IPS DF 6.9 (cell line): ENCODE data around the gene UGCG.
"Not testable (repeated sequence)": the region's sequence is repeated elsewhere in the genome, so short reads cannot be mapped to it uniquely, and the experiment has no call there.

Source experiments
- DNase-seq: peaks from one replicate; pipeline ENCODE4 v3.0.0-alpha.2; 2013; ENCODE audit warnings: low read depth, low spot score
- H3K27ac ChIP-seq: one replicate; pipeline ENCODE4 v1.5.1; 2013; ENCODE audit warnings: low read length, control low read depth
- H3K27me3 ChIP-seq: 2 replicates; pipeline ENCODE4 v1.6.1; 2013; ENCODE audit warnings: mild to moderate bottlenecking, low read length; ENCODE audit not compliant: control insufficient read depth, insufficient read depth
- H3K36me3 ChIP-seq: 2 replicates; pipeline ENCODE4 v1.6.1; 2013; ENCODE audit warnings: low read length; ENCODE audit not compliant: control insufficient read depth, insufficient read depth
- H3K4me1 ChIP-seq: 2 replicates; pipeline ENCODE4 v1.6.1; 2013; ENCODE audit warnings: low read length; ENCODE audit not compliant: control insufficient read depth, insufficient read depth
- H3K4me3 ChIP-seq: 2 replicates; pipeline ENCODE4 v1.5.1; 2013; ENCODE audit warnings: mild to moderate bottlenecking, low read length
- H3K9me3 ChIP-seq: 2 replicates; pipeline ENCODE4 v1.6.1; 2013; ENCODE audit warnings: low read length, inconsistent platforms; ENCODE audit not compliant: control insufficient read depth, insufficient read depth
- WGBS: extraction: QIAGEN DNeasy Blood & Tissue Kit; methylation state at CpG from one replicate; pipeline ENCODE4 v1.1.7; 2013; ENCODE audit warnings: mixed read lengths, missing lambda C conversion rate; ENCODE audit not compliant: insufficient read length, insufficient coverage; 5-methylcytosine and 5-hydroxymethylcytosine counted together

Gene UGCG

GRCh38 chr9:111937301-111937700 lies 40.7 kb downstream of the UGCG start:
- no peak overlapping the region for H3K4me3 ChIP-seq
- H3K9me3 ChIP-seq: no peaks in the 10 kb centered on the region
- H3K27me3 ChIP-seq: no peaks in the 10 kb centered on the region
- no peaks in the 10 kb centered on the region for H3K4me1 ChIP-seq
- no peak overlapping the region for H3K27ac ChIP-seq
- H3K36me3 ChIP-seq: no peaks in the 10 kb centered on the region
- no CpG with 5 or more reads among the region's 2 CpGs for WGBS
- no peak for DNase-seq

GRCh38 chr9:111937781-111938426 lies 41.3 kb downstream of the UGCG start:
- Histone ChIP-seq H3K4me1 (no peaks in the 10 kb centered on the region), H3K4me3 (no peak overlapping the region), H3K9me3 (no peaks in the 10 kb centered on the region), H3K36me3 (no peaks in the 10 kb centered on the region), H3K27me3 (no peaks in the 10 kb centered on the region), H3K27ac (no peak overlapping the region)
- WGBS: no CpG with 5 or more reads among the region's 12 CpGs
- DNase-seq: no peak

GRCh38 chr9:111938427-111938800 lies 41.8 kb downstream of the UGCG start:
- Histone ChIP-seq H3K4me3 (no peak overlapping the region), H3K27ac (no peak overlapping the region)
- no CpG with 5 or more reads among the region's 4 CpGs for WGBS

GRCh38 chr9:111939322-111939721 lies 42.7 kb downstream of the UGCG start:
- Histone ChIP-seq H3K27me3 (no peaks in the 10 kb centered on the region), H3K4me1 (no peaks in the 10 kb centered on the region), H3K36me3 (no peaks in the 10 kb centered on the region), H3K4me3 (no peak overlapping the region), H3K9me3 (no peaks in the 10 kb centered on the region), H3K27ac (no peak overlapping the region)
- WGBS: no CpG with 5 or more reads among the region's 2 CpGs
- no peak for DNase-seq

More at GRCh38 chr9:111938427-111938800, 41.8 kb downstream of the UGCG start:
- Histone ChIP-seq H3K36me3 (no peaks in the 10 kb centered on the region), H3K9me3 (no peaks in the 10 kb centered on the region), H3K27me3 (no peaks in the 10 kb centered on the region), H3K4me1 (no peaks in the 10 kb centered on the region)
- no peak for DNase-seq

GRCh38 chr9:111940697-111941096 lies 44.1 kb downstream of the UGCG start:
- Histone ChIP-seq H3K4me1 (no peaks in the 10 kb centered on the region), H3K4me3 (no peak overlapping the region), H3K36me3 (no peaks in the 10 kb centered on the region), H3K27me3 (no peaks in the 10 kb centered on the region), H3K9me3 (no peaks in the 10 kb centered on the region), H3K27ac (no peak overlapping the region)
- no peak for DNase-seq
- WGBS: no CpG with 5 or more reads among the region's 3 CpGs

GRCh38 chr9:111943200-111943599 lies 46.6 kb downstream of the UGCG start:
- H3K27ac ChIP-seq: no peak overlapping the region
- WGBS: no CpG with 5 or more reads among the region's 4 CpGs
- no peaks in the 10 kb centered on the region for H3K9me3 ChIP-seq
- no peaks in the 10 kb centered on the region for H3K36me3 ChIP-seq
- no peaks in the 10 kb centered on the region for H3K4me1 ChIP-seq
- no peak for DNase-seq
- no peaks in the 10 kb centered on the region for H3K27me3 ChIP-seq
- no peak overlapping the region for H3K4me3 ChIP-seq

- no peak for DNase-seq
- H3K36me3 ChIP-seq: no peaks in the 10 kb centered on the region
- H3K4me3 ChIP-seq: no peak overlapping the region
- WGBS: no CpG with 5 or more reads among the region's 3 CpGs
- H3K27me3 ChIP-seq: no peaks in the 10 kb centered on the region
- H3K9me3 ChIP-seq: no peaks in the 10 kb centered on the region
- no peak overlapping the region for H3K27ac ChIP-seq
- no peaks in the 10 kb centered on the region for H3K4me1 ChIP-seq
Observed at GRCh38 chr9:111943746-111944145, 47.1 kb downstream of the UGCG start.

- no CpG with 5 or more reads among the region's 3 CpGs for WGBS
- Histone ChIP-seq H3K4me3 (no peak overlapping the region), H3K27ac (no peak overlapping the region)
Observed at GRCh38 chr9:111944241-111944866, 47.7 kb downstream of the UGCG start.

GRCh38 chr9:111945216-111945615 lies 48.6 kb downstream of the UGCG start:
- Histone ChIP-seq H3K4me3 (no peak overlapping the region), H3K27me3 (no peaks in the 10 kb centered on the region), H3K27ac (no peak overlapping the region), H3K9me3 (no peaks in the 10 kb centered on the region), H3K36me3 (no peaks in the 10 kb centered on the region), H3K4me1 (no peaks in the 10 kb centered on the region)
- no CpG with 5 or more reads among the region's 3 CpGs for WGBS
- no peak for DNase-seq

More at GRCh38 chr9:111944241-111944866, 47.7 kb downstream of the UGCG start:
- no peaks in the 10 kb centered on the region for H3K27me3 ChIP-seq
- no peaks in the 10 kb centered on the region for H3K9me3 ChIP-seq
- no peaks in the 10 kb centered on the region for H3K4me1 ChIP-seq
- H3K36me3 ChIP-seq: no peaks in the 10 kb centered on the region
- no peak for DNase-seq

- no CpG with 5 or more reads among the region's 21 CpGs for WGBS
Observed at GRCh38 chr9:111948109-111948508, 51.5 kb downstream of the UGCG start.

GRCh38 chr9:111948951-111949350 lies 52.3 kb downstream of the UGCG start:
- no peaks in the 10 kb centered on the region for H3K36me3 ChIP-seq
- H3K4me1 ChIP-seq: no peaks in the 10 kb centered on the region
- no CpG with 5 or more reads among the region's 2 CpGs for WGBS
- H3K4me3 ChIP-seq: no peak overlapping the region
- no peak for DNase-seq
- no peaks in the 10 kb centered on the region for H3K27me3 ChIP-seq
- H3K9me3 ChIP-seq: no peaks in the 10 kb centered on the region
- H3K27ac ChIP-seq: no peak overlapping the region

More at GRCh38 chr9:111948109-111948508, 51.5 kb downstream of the UGCG start:
- not testable (repeated sequence) for H3K4me1 ChIP-seq, H3K36me3 ChIP-seq, H3K27ac ChIP-seq, H3K4me3 ChIP-seq, H3K9me3 ChIP-seq, H3K27me3 ChIP-seq, DNase-seq
